Gastrocnemius medialis (tissue), 4 donors: ENCODE measurements around the gene INMT. TPM values are rescaled to one million over a fixed set of nuclear protein-coding genes. Genes with fewer than 3 reads are reported as not detected.

ENCODE experiments used
- ATAC-seq, 2 donors: fragments of 150-250 bp; one replicate each; pipeline ENCODE4 v1.9.1; 2016
- DNase-seq, 2 donors: peaks; one replicate each; pipeline ENCODE4 v3.0.0-alpha.2; 2019
- H3K27ac ChIP-seq, 4 donors: fragments of 200-600 bp; sonication (generic); 1 replicate in 1 of 4; 2 replicates in 3 of 4; pipeline ENCODE4 v1.5.1; 2016 to 2018; ENCODE audit warnings: mild to moderate bottlenecking in 2 of 4, moderate library complexity in 1 of 4
- H3K27me3 ChIP-seq, 3 donors: fragments of 200-600 bp; sonication (generic) in 2 of 3; 1 replicate in 1 of 3; 2 replicates in 2 of 3; pipeline versions ENCODE4 v1.5.1 to v1.6.0; 2016 to 2019; ENCODE audit warnings: mild to moderate bottlenecking in 1 of 3, moderate library complexity in 1 of 3
- H3K36me3 ChIP-seq, 2 donors: fragments of 200-600 bp; sonication (generic) in 1 of 2; one replicate each; pipeline ENCODE4 v1.5.1; 2017 to 2018
- H3K4me1 ChIP-seq, 2 donors: fragments of 200-600 bp; sonication (generic) in 1 of 2; one replicate each; pipeline ENCODE4 v1.5.1; 2016 to 2017; ENCODE audit warnings: mild to moderate bottlenecking in 2 of 2
- H3K4me3 ChIP-seq, 4 donors: fragments of 200-600 bp; sonication (generic) in 3 of 4; 1 replicate in 1 of 4; 2 replicates in 3 of 4; pipeline ENCODE4 v1.5.1; 2016 to 2019; ENCODE audit warnings: mild to moderate bottlenecking in 2 of 4
- H3K9me3 ChIP-seq, 3 donors: fragments of 200-600 bp; sonication (generic) in 2 of 3; 1 replicate in 1 of 3; 2 replicates in 2 of 3; pipeline ENCODE4 v1.5.1; 2016 to 2019
- POLR2A ChIP-seq, 2 donors: fragments of 450-650 bp; IDR thresholded peaks; one replicate each; pipeline ENCODE4 v1.6.1; 2017; ENCODE audit warnings: antibody characterized with exemption in 2 of 2, mild to moderate bottlenecking in 2 of 2, moderate library complexity in 2 of 2
- in situ Hi-C, 4 donors: fragments of 200-750 bp; cut with MboI; loops; one replicate each; pipeline versions ENCODE4 v1.15.0 to v1.8.0; 2017; ENCODE audit warnings: low sequenced_read_pairs in 4 of 4
- intact Hi-C: fragments of 100-400 bp; cut with DNase I; formaldehyde crosslinking; loops from one replicate; pipeline ENCODE4 v1.15.1; 2023; ENCODE audit warnings: low total_unique reads
- total RNA-seq, 4 donors: library from RNA; depleted of rRNA; stranded (reverse); fragments of >200 nt; gene quantifications; one replicate each; pipeline versions ENCODE4 v1.1.0 to v1.2.3, GENCODE V29; 2016
- TF ChIP-seq, protein P1 (sequence below), 5 experiments: fragments of 450-650 bp in 3 of 5; fragments of 200-600 bp in 2 of 5; sonication (generic) in 2 of 5; IDR thresholded peaks in 4 of 5; conservative IDR thresholded peaks in 1 of 5; 1 replicate in 4 of 5; 2 replicates in 1 of 5; pipeline ENCODE4 v1.5.1; 2016 to 2019; ENCODE audit warnings: antibody characterized with exemption in 5 of 5, mild to moderate bottlenecking in 3 of 5, moderate library complexity in 3 of 5

Gene INMT
- total RNA-seq, 4 donors from 2014 or later: 1.9 to 8.6 (median 5.5) TPM

DNA sequence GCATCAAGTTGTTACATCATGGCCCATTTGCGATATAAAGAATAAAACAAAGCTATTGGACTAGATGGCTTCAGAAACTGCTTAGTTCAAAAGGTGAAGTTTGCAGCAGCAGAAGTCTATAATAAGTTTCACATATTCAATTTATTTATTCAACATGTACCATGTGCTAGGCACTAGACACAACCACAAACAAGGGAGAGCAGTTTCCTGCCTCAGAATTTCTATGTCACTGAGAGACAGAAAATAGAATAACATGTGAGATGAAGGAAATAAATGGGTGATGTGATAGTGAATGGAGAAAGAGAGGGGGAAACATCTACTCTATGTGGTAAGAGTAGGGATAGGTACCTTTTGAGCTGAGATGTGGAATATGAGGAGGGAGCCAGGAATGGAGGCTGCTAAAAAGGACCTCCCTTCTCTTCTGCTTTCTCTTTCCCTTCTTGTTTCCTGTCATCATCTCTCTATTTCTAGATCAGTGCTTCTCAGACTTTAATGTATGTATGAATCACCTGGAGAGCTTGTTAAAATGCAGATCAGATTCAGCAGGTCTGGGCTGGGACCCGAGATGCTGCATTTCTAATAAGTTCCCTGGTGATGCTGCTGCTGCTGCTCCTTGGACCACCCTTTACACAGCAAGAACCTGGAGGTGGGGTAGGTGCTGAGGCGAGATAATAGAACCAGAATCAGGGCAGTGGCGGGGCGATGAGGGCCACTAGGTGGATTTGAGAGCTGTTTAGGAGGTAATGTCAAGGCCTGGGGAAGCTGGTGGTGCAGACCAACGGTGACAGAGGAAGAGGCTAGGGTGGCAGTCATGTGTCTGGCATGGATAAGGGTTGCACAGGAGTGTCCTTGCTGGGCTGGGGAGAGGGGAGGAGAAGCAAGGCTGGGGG is 13.7 kb upstream of the INMT start:
- Histone ChIP-seq H3K27me3 (no peaks in the 10 kb centered on the region), H3K4me3 (no peak overlapping the region), H3K9me3 (no peaks in the 10 kb centered on the region), H3K4me1 (no peaks in the 10 kb centered on the region), H3K27ac (no peak overlapping the region), H3K36me3 (no peaks in the 10 kb centered on the region)
- in situ Hi-C loops: loop anchor here in 2 of 4 donors (10.0 kb wide), 1 partner anchor 53 kb away; the partner anchor contains the start of gene CRHR2 (in 2 of the 2)
- TF ChIP-seq, protein P1, sequence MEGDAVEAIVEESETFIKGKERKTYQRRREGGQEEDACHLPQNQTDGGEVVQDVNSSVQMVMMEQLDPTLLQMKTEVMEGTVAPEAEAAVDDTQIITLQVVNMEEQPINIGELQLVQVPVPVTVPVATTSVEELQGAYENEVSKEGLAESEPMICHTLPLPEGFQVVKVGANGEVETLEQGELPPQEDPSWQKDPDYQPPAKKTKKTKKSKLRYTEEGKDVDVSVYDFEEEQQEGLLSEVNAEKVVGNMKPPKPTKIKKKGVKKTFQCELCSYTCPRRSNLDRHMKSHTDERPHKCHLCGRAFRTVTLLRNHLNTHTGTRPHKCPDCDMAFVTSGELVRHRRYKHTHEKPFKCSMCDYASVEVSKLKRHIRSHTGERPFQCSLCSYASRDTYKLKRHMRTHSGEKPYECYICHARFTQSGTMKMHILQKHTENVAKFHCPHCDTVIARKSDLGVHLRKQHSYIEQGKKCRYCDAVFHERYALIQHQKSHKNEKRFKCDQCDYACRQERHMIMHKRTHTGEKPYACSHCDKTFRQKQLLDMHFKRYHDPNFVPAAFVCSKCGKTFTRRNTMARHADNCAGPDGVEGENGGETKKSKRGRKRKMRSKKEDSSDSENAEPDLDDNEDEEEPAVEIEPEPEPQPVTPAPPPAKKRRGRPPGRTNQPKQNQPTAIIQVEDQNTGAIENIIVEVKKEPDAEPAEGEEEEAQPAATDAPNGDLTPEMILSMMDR (IDR thresholded peaks at IDR 0.05 in 4 of 5, conservative IDR thresholded peaks at IDR 0.05 in 1 of 5): no peak
- no peak for TF ChIP-seq POLR2A (IDR thresholded peaks at IDR 0.05)
- ATAC-seq (no peak), DNase-seq (no peak)
- intact Hi-C loops: no loop called here

DNA sequence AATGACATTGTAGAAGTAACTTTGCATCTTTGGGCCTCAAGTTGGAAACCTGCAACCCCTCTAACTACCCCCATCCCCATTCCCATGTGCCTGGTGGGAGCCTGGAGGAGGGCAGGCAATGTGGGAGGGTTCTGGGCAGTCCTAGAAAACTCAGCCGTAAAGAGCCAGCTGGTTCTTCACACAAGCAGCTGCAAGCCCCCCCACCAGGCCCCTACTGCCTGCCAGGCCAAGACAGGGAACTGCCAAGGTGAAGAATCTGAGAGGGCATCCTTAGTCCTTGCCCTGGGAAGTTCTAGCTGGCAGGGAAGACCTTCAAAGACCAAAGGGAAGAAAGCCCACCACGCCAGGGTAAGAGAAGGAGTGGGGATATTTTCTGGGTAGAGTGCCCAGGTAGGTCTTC is 12.2 kb upstream of the INMT start:
- Histone ChIP-seq H3K27me3 (no peaks in the 10 kb centered on the region), H3K27ac (no peak overlapping the region), H3K9me3 (no peaks in the 10 kb centered on the region), H3K4me3 (no peak overlapping the region), H3K4me1 (no peaks in the 10 kb centered on the region), H3K36me3 (no peaks in the 10 kb centered on the region)
- in situ Hi-C loops: loop anchor here in 2 of 4 donors (10.0 kb wide), 1 partner anchor 55 kb away; the partner anchor contains the start of gene CRHR2 (in 2 of the 2)
- DNase-seq (no peak), ATAC-seq (no peak)
- TF ChIP-seq, protein P1 (IDR thresholded peaks at IDR 0.05 in 4 of 5, conservative IDR thresholded peaks at IDR 0.05 in 1 of 5): no peak
- TF ChIP-seq POLR2A (IDR thresholded peaks at IDR 0.05): no peak
- intact Hi-C loops: loop anchor here (1.0 to 5.0 kb wide), 3 partner anchors 57 to 142 kb away; partner anchors contain the start of gene CRHR2

GRCh38 chr7:30740417-30741181 is 11.3 kb upstream of the INMT start:
- H3K27ac ChIP-seq: no peak overlapping the region
- intact Hi-C loops: loop anchor here (1.0 to 5.0 kb wide), 3 partner anchors 58 to 143 kb away; partner anchors contain the start of gene CRHR2
- H3K27me3 ChIP-seq: no peaks in the 10 kb centered on the region
- H3K4me1 ChIP-seq: no peaks in the 10 kb centered on the region
- ATAC-seq (peak; percentile 78 to 87), DNase-seq (peak; percentile 40 to 60)
- no peaks in the 10 kb centered on the region for H3K9me3 ChIP-seq
- in situ Hi-C loops: no loop called here
- H3K36me3 ChIP-seq: no peaks in the 10 kb centered on the region
- H3K4me3 ChIP-seq: no peak overlapping the region
- TF ChIP-seq POLR2A (IDR thresholded peaks at IDR 0.05): no peak
- TF ChIP-seq, protein P1 (IDR thresholded peaks at IDR 0.05 in 4 of 5, conservative IDR thresholded peaks at IDR 0.05 in 1 of 5): peak; percentile 90 to 99 (median 95)

- H3K4me1 ChIP-seq: no peaks in the 10 kb centered on the region
- no peak overlapping the region for H3K4me3 ChIP-seq
- no peak overlapping the region for H3K27ac ChIP-seq
- no peaks in the 10 kb centered on the region for H3K9me3 ChIP-seq
- in situ Hi-C loops: no loop called here
- ATAC-seq: no peak
- TF ChIP-seq, protein P1 (IDR thresholded peaks at IDR 0.05 in 4 of 5, conservative IDR thresholded peaks at IDR 0.05 in 1 of 5): no peak
- no peak for TF ChIP-seq POLR2A (IDR thresholded peaks at IDR 0.05)
- no peak for DNase-seq
- no peaks in the 10 kb centered on the region for H3K36me3 ChIP-seq
- no peaks in the 10 kb centered on the region for H3K27me3 ChIP-seq
- intact Hi-C loops: loop anchor here (5.0 kb wide), 2 partner anchors 114 to 144 kb away; no protein-coding TSS in a partner anchor
Measured at GRCh38 chr7:30741289-30741688, 10.6 kb upstream of the INMT start.
